A172 (cell line): ENCODE measurements around the gene PSME4. TPM values are rescaled to one million over a fixed set of nuclear protein-coding genes. Genes with fewer than 3 reads are reported as not detected.
A peak's percentile ranks its signal among the peaks of the same experiment; 100 is the strongest.
"Not testable (repeated sequence)": the region's sequence is repeated elsewhere in the genome, so short reads cannot be mapped to it uniquely, and the experiment has no call there.

ENCODE experiments used
- DNase-seq: peaks from one replicate; pipeline ENCODE4 v3.0.0-alpha.2; 2015; ENCODE audit warnings: low spot score
- total RNA-seq: library from RNA; depleted of rRNA; stranded (reverse); fragments of >200 nt; shearing (Covaris generic); gene quantifications from 2 replicates; pipeline ENCODE4 v1.2.3, GENCODE V29; 2014

The PSME4 gene
- total RNA-seq, 1 experiment from 2014 or later = 41.1 TPM

DNA sequence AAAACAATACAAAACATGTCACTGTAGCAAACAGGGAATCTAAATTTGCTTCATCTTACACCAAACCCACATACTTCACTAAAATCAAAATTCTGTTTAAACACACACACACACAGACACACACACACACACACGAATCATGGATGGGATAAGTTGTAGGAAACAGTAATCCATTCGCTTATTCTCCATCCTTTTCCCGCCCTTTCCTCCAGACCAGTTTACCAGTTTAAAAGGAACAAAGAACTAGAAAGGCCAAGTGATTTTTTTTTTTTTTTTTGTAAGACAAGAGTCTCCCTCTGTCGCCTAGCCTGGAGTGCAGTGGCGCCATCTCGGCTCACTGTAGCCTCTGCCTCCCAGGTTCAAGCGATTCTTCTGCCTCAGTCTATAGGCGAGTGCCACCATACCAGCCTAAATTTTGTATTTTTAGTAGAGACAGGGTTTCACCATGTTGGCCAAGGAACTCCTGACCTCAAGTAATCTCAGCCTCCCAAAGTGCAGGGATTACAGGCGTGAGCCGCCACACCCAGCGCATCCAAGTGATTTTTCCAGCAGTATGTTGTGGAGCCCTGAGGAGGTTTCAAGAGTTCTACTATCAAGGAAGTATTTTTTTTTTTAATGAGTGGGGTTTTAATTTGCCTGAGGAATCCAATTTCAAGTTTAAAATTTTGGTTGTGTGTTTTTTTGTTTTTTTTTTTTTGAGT is 5.7 kb downstream of the PSME4 start:
- DNase-seq = no peak

DNA sequence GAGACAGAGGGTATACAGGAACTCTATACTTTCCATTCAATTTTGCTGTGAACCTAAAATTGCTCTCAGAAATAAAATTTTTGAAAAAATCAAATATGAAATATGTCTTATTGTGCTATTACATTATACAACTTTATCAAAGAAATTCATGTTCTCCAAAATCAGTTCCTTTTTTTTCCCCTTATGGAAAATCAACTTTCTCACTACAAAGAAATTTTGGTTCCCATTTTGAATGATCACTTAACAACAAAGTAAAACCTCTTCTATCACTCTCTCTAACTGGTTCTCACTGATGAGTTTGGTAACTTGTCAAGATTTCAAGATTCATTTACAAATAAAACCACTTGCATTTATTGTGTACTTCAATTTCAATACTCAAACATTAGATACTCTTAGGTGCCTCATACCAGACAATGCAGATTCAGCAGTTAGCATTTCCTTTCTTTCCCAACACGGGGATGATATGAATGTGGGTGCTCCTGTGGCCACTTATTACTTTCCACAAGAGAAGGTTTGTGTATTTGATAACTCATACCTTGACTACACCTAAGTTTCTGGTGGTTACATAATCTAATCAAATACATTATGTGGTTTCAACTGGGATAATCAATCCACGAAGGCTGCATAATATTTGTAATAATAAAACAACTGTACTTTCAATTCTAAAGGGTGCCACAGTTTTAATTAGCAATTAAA is 6.4 kb downstream of the PSME4 start:
- no peak for DNase-seq

DNA sequence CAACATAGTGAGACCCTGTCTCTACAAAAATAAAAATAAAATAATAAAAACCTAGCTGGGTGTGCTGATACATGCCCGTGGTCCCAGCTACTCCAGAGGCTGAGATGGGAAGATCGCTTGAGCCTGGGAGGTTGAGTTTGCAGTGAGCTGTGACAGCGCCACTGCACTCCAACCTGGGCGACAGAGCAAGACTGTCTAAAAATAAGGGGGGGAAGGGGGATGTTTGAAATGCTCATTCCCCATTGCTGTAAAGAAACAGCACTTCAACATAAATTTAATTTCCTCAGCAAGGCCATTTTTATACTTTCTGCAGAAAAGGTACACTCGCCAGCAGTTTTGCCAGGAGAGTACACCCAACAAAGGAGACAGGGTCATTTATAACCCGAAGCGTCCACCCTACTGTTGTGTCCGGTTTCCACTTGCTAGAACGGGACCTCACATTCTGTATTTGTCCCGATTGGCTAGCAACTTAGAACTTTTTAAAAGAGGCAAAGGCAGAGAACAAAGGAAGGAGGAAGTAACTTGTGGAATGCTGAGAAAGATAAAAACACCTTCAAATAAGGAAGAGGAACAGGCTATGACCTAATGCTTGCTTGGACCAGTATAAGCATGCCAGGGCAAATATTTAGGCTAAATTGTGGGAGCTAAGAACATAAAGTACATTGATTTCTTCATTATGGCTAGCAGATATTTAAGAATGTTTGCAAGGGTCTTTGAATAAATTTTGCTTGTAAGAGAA is 9.1 kb downstream of the PSME4 start:
- not testable (repeated sequence) for DNase-seq

DNA sequence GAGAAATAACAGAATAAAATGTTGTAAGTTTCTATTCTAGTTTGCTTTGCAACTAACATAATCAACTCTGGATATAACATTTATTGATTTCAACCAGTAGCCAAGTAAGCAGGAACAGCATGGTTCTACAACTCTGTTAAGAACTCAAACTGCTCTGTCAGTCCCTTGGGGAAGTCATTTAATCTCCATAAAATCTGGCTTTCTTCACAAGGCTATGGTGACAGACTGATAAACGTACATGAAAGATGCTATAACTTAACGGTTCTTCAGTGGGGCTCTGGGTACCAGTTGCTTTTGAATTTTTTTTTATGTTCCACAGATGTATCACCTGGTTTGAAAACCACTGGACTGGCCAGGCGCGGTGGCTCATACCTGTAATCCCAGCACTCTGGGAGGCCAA is 10.3 kb downstream of the PSME4 start:
- no peak for DNase-seq

DNA sequence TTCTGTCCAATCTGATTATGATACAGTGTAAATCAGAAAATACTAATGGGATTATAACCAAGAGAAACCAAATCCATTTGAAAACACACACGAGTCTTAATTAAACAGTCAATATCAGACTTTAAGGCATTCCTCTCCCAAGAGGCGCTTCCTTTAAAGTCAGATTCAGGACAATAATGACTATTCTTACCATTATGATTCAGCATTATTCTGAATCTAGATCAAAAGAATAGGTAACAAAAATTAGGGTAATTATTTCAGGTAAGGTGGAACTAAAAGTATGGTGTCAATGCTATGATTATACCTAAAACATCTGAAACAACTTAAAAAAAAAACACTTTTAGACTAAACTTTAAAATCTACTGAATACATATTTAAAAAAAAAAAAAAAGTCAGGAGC is 12.3 kb downstream of the PSME4 start:
- no peak for DNase-seq

DNA sequence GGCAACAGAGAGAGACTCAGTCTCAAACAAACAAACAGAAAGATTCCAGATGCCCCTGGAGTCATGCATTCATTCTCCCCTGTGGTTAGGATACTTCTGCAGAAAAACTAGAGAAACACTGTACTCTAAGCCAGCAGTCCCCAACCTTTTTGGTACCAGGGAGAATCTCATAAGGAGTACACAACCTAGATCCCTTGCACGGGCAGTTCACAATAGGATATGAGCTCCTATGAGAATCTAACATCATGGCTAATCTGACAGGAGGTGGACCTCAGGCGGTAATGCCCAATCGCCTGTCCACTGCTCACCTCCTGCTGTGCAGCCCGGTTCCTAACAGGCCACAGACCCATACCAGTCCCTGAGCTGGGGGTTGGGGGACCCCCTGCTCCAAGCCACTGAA is 18.3 kb downstream of the PSME4 start:
- DNase-seq = no peak

DNA sequence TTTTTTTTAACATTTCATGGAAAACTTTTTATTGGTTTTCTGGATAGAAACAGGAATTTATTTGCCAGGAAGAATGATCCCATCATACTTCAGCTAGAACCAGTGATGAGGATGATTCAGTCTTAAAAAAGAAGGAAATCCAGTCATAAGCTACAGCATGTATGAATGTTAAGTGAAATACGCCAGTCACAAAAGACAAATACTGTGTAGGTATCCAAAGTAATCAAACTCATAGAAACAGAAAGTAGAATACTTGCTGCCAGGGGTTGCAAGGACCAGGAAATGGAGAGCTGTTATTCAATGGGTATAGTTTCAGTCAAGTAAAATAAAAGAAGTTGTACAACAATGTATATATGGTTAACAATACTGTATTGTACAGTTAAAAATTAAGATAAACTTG is 21.3 kb downstream of the PSME4 start:
- no peak for DNase-seq

DNA sequence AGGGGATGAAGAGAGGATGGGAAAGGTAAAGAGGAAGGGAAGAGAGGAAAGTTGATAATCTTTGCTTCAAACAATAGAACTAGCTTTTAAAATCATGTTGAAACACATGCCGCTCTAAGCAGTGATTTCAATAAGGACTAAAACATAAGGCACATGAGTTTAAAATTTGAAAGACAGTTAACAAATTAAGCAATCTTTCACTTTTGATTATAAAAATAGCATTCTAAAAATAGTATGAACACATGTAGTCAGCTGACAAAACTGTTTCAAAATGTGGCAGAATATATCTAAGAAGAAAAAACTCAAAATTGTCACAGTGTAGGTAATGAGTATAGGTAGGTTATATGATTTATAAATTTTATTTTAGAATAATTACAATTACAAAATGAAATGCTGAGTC is 25.3 kb downstream of the PSME4 start:
- no peak for DNase-seq

DNA sequence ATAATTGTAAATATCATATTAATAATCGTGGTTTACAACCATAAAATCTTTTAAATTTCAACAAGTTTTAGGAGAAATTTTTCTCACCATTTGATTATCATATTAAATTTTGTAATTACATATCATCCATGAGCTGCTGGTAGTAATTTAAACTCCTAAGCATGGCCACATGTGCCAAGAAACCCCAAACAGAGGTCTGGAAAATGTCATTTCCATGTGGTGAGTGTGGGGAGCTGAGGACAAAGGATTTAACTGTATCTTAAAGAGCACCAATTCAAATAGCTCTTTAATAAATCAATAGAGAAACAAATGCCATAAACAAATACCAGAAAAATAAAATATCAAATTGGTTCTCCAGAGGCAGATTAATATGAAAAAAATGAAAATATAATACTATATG is 26.3 kb downstream of the PSME4 start:
- no peak for DNase-seq

DNA sequence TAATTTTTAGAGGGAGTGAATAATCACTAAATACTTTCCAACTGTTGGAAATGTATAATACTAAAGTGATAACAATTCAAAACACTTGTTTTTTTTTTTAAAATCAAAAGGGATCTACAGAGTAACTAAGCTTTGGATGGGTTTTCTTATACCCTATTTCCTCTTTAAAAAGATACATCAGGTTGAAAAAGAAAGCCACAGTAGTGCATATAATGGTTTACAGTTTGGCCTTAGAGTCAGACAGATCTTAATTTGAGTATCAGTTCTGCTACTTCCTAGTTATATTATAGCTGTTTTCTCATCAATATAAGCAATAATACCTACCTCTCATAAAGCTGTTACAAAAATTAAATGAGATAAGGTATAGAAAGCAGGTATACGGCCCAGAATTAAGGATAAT is 28.5 kb downstream of the PSME4 start:
- DNase-seq = no peak

DNA sequence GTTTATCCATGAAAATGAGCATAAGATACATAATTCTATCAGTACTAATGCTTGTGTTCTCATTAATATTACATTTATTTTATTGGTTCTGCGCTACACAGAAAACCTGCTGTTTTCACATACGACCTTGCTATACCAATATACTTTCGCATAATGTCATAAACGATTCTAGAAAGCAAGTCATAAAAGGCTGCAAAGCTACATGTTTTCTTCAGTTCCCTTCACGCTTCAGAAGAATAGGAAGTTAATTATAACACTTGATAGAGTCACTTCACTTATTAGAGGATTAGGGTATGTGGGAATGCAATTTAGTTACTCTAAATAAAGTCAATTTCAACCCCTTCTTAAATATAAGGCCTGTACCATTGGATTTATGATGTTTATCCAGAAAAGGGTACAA is 29.0 kb downstream of the PSME4 start:
- DNase-seq = no peak

DNA sequence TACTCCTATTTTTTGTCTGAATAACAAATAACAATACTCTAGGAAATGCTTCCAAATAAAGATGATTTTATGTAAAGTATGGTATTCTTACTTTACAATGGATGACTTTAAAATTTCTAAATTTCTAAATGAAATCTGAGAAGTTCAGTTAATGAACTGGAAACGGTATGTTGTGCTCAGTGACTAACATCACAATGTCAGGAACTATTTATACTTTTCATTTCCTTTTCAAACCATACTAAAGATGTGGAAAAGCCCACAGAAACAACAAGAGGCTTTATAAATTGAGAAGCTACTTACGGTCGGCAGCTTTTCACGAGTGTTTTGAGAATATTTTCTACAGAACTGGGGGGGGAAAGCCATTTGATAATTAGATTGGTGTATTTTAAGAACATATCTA is 31.1 kb downstream of the PSME4 start:
- DNase-seq = no peak

DNA sequence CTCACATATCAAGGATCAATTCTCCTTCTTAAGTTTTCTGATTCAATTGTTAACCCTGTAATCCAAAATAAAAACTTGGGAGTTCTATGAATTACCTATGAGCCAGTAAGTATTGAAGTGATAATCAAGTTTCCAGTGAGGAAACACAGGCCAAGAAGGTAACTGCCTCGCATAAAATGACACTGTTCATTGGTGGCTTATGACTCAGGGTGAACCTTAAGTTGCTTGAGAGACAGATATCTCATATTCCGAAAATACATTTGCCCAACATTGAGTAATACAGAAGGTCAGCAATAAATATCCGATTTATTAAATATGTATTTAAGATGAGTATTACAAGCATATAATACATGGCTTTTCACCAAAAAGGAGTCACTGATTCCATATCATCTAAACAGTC is 31.9 kb downstream of the PSME4 start:
- no peak for DNase-seq

DNA sequence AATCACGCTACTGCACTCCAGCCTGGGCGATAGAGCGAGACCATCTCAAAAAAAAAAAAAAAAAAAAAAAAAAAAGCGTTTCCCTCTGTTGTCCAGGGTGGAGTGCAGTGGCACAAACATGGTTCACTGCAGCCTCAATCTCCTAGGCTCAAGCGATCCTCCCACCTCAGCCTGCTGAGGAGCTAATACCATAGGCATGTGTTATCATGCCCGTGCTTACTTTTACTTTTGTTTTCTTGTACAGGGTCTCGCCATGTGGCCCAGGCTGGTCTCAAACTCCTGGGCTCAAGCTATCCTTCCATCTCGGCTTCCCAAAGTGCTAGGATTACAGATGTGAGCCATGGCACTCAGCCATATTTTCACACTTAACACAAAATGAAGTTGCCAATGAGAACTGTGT is 37.5 kb downstream of the PSME4 start:
- no peak for DNase-seq

DNA sequence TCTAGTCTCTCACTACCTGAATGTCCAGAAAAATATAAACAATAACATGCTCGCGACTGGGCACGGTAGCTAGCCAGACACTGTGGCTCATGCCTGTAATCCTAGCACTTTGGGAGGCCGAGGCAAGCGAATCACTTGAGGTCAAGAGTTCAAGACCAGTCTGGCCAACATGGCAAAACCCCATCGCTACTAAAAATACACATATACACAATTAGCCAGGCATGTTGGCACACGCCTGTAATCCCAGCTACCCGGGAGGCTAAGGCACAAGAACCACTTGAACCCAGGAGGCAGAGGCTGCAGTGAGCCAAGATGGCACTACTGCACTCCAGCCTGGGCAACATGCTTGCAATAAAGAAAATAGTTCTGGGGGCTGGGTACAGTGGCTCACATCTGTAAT is 44.5 kb downstream of the PSME4 start:
- DNase-seq = not testable (repeated sequence)

DNA sequence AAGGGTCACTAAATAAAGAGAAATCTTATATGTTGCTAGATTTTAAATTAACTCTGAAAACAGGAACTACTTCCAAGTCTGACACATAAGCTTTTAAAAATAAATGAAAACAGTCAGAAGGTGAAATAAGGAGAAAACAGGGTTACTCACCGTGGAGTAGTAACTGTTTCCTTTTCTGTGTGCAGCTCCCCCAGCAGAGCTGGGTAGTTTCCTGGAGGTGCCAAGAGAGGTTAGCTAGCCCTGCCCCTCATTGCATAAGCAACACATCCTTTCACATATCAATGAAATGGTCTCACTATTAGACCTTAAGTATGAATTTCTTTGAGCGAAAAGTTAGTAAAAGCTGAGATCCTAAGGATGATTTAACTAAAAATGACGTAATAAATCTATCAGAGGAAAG is 57.1 kb downstream of the PSME4 start:
- DNase-seq = peak; percentile 16

DNA sequence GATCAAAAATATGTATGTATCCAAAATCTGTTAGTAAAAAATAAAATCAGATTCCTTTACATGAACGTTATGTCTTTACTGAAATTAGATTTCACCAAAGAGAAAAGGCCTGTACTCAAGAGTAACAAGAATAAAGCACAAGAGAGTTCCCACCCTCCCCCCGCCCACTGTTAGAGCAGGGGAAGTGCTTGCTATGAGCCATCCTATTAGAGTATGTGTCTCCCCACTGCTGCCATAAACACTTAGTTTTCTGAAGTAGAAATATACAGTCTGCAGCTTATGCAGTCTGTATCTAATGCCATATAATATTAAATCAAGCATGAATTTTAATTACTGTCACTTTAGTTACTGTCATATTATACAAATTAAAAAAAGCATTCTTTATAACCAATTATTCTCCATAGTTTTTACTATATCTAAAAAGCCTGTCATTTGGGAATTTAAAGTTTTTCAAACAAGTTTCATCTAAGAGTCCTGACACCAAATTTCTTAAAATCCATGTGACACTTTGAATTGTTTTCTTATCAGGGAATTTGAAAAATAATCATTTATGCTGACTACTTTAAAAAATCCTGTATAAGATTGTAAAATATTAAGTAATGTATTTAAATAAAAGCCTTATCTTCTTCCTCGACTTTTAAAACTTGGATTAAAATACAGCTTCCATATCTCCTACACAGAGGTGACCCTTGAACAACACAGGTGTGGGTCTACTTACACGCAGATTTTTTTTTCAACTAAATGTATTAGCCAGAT is 59.2 kb downstream of the PSME4 start:
- DNase-seq = no peak

DNA sequence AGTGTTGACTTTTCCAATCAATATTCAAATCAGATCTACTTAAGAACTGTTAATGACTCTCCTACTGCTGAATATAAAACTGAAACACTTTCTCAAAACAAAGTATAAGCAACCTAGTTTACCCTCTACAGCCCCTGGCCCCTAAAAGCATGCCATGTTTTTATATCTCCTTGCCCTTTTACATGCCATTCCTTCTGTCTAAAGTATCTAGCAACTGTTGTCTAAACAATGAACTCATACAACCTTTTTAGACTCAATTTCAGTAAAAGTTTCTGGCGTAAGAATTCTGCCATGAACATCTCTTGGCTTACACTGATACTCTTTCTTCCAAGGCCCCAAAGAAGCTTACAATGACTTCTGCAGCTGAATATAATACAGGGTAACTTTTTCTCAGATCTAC is 63.2 kb downstream of the PSME4 start:
- DNase-seq = no peak

DNA sequence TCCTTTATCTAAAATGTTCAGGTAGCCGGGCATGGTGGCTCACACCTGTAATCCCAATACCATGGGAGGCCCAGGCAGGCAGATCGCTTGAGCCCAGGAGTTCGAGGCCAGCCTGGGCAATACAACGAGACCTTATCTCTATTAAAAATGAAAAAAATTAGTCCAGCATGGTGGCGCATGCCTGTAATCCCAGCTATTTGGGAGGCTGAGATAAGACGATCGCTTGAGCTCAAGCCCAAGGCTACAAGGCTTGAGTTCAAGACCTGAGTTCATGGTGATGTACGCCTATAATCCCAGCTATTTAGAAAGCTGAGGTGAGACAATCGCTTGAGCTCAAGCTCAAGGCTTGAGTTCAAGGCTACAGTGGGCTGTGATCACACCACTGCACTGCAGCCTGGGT is 65.4 kb downstream of the PSME4 start:
- DNase-seq = no peak

DNA sequence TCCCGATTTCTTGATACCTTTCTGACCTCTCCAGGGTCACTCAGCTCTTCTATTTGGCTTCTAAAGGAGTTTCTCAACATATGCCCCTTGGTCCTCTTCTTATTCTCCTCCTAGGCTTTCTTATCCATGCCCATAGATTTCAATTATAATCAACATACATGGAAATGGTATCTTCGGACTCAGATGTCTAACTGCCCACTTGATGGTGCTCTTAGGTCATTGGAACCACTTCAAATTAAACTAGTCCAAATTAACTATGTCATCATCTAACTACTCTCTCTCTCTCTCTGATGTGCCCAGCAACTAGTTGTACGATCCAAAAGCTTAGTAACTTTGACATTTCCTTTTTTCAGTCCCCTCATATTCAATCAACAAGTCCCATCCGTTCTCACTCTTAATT is 67.8 kb downstream of the PSME4 start:
- no peak for DNase-seq

DNA sequence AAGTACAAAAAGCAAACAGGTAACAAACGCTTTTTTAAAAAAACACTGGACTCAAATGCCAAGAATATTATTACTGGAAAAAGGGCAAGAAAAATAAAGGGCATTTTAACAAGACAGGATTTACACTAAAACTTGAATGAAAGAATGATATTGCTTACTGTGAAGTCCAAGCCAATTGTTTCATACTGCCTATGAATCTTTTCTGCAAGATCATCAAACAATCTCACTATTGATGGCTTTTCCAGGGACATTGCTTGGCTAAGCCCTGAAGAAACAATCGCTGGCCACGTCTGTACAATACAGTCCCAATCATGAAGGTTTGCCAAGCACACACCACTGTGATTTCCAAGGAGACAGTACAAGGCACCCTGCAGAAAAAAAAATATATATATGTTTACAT is 69.6 kb downstream of the PSME4 start:
- DNase-seq = no peak

DNA sequence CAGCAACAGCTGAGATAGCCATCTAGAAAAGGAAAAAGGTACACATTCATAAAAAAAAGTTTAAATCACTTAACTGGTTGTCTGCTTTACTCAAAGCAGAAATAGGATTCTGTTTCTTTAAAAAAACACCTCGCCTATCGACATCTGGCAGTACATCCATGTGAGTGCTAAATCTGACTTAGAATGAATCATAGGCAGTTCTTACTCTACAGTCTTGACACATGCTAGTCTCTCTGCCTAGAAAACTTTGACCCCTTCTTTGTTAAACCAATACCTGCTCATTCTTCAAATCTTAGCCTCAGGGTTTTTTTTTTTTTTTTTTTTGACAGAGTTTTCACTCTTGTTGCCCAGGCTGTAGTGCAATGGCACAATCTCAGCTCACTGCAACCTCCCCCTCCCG is 73.9 kb downstream of the PSME4 start:
- DNase-seq = peak; percentile 32
